ENCODE measurements around the gene AXDND1. TPM values are rescaled to one million over a fixed set of nuclear protein-coding genes. Genes with fewer than 3 reads are reported as not detected.

The AXDND1 gene
- total and polyA plus RNA-seq, 2 experiments from 2014 or later, result not detected

GRCh38 chr1:179366093-179366800, 476 bp downstream of the AXDND1 start:
- in situ Hi-C loops (cut with MboI), result loop anchor here (25.0 kb wide), 1 partner anchor 829 kb away; no protein-coding TSS in a partner anchor
- Histone ChIP-seq H3K9me2 (ENCODE audit: insufficient read depth) (no peaks in the 10 kb centered on the region), H3K9ac (peak overlapping the region; percentile 92), H3K9me3 (ENCODE audit: low read depth) (no peaks in the 10 kb centered on the region), H3K27ac (peak overlapping the region; percentile 94), H3K4me1 (ENCODE audit: insufficient read depth) (no peaks in the 10 kb centered on the region), H3K79me2 (ENCODE audit: insufficient read depth) (no peaks in the 10 kb centered on the region), H2AFZ (peak overlapping the region; percentile 96), H3K36me3 (ENCODE audit: low read depth) (no peaks in the 10 kb centered on the region), H4K20me1 (ENCODE audit: insufficient read depth) (no peaks in the 10 kb centered on the region), H3K27me3 (replicated peaks; ENCODE audit: insufficient read depth) (no peaks in the 10 kb centered on the region), H3F3A (ENCODE audit: insufficient read depth) (no peaks in the 10 kb centered on the region), H3K4me2 (ENCODE audit: unreplicated experiment) (peak overlapping the region; percentile 89), H3K4me3 (peak overlapping the region; percentile 93)
- TF ChIP-seq EZH2phosphoT487 (IDR thresholded peaks at IDR 0.05; ENCODE audit: insufficient read depth, low read depth) (no peak), EZH2 (IDR thresholded peaks at IDR 0.05; ENCODE audit: insufficient read depth, poor library complexity, severe bottlenecking) (no peak)
- 1 to 3% methylated on average over 20 to 23 of the region's 28 CpGs for WGBS, 2 experiments (ENCODE audit: low coverage in 1 of 2, low lambda C conversion rate in 2 of 2, missing lambda C conversion rate in 2 of 2)
- DNase-seq, result peak; percentile 72

GRCh38 chr1:179369751-179370341, 4.1 kb downstream of the AXDND1 start:
- Histone ChIP-seq H3K9me3 (ENCODE audit: low read depth) (no peaks in the 10 kb centered on the region), H3K79me2 (ENCODE audit: insufficient read depth) (no peaks in the 10 kb centered on the region), H3K4me3 (no peak overlapping the region), H3K27ac (no peak overlapping the region), H3F3A (ENCODE audit: insufficient read depth) (no peaks in the 10 kb centered on the region), H3K9ac (no peak overlapping the region), H4K20me1 (ENCODE audit: insufficient read depth) (no peaks in the 10 kb centered on the region), H3K9me2 (ENCODE audit: insufficient read depth) (no peaks in the 10 kb centered on the region), H3K4me1 (ENCODE audit: insufficient read depth) (no peaks in the 10 kb centered on the region), H3K36me3 (ENCODE audit: low read depth) (no peaks in the 10 kb centered on the region), H2AFZ (0 out of 2 replicates have a peak overlapping the region, but pooled peaks have one; percentile 25), H3K27me3 (replicated peaks; ENCODE audit: insufficient read depth) (0 out of 2 replicates have a peak, but pooled peaks cover 2% of the 10 kb centered on the region), H3K4me2 (ENCODE audit: unreplicated experiment) (no peak overlapping the region)
- in situ Hi-C loops (cut with MboI), result loop anchor here (25.0 kb wide), 1 partner anchor 833 kb away; no protein-coding TSS in a partner anchor
- DNase-seq, result peak; percentile 79
- TF ChIP-seq EZH2 (IDR thresholded peaks at IDR 0.05; ENCODE audit: insufficient read depth, poor library complexity, severe bottlenecking), result no peak
- TF ChIP-seq EZH2phosphoT487 (IDR thresholded peaks at IDR 0.05; ENCODE audit: insufficient read depth, low read depth), result no peak
- WGBS, 2 experiments (ENCODE audit: low coverage in 1 of 2, low lambda C conversion rate in 2 of 2, missing lambda C conversion rate in 2 of 2), result 1 to 4% methylated on average over 4 of the region's 4 CpGs

GRCh38 chr1:179372160-179372559, 6.4 kb downstream of the AXDND1 start:
- no peaks in the 10 kb centered on the region for H3K4me1 ChIP-seq (ENCODE audit: insufficient read depth)
- no peak for DNase-seq
- TF ChIP-seq EZH2phosphoT487 (IDR thresholded peaks at IDR 0.05; ENCODE audit: insufficient read depth, low read depth), result no peak
- no peak for TF ChIP-seq EZH2 (IDR thresholded peaks at IDR 0.05; ENCODE audit: insufficient read depth, poor library complexity, severe bottlenecking)
- H3K9me3 ChIP-seq (ENCODE audit: low read depth), result no peaks in the 10 kb centered on the region
- WGBS, 2 experiments (ENCODE audit: low coverage in 1 of 2, low lambda C conversion rate in 2 of 2, missing lambda C conversion rate in 2 of 2), result 75 to 76% methylated on average over 4 of the region's 4 CpGs
- H3K9me2 ChIP-seq (ENCODE audit: insufficient read depth), result no peaks in the 10 kb centered on the region
- in situ Hi-C loops (cut with MboI), result loop anchor here (25.0 kb wide), 1 partner anchor 835 kb away; no protein-coding TSS in a partner anchor
- H3K36me3 ChIP-seq (ENCODE audit: low read depth), result no peaks in the 10 kb centered on the region
- no peak overlapping the region for H3K4me3 ChIP-seq
- H3K4me2 ChIP-seq (ENCODE audit: unreplicated experiment), result no peak overlapping the region
- no peaks in the 10 kb centered on the region for H3F3A ChIP-seq (ENCODE audit: insufficient read depth)
- H3K27ac ChIP-seq, result no peak overlapping the region
- 0 out of 2 replicates have a peak, but pooled peaks cover 2% of the 10 kb centered on the region for H3K27me3 ChIP-seq (replicated peaks; ENCODE audit: insufficient read depth)
- no peaks in the 10 kb centered on the region for H4K20me1 ChIP-seq (ENCODE audit: insufficient read depth)
- no peak overlapping the region for H3K9ac ChIP-seq
- H2AFZ ChIP-seq, result no peak overlapping the region
- H3K79me2 ChIP-seq (ENCODE audit: insufficient read depth), result no peaks in the 10 kb centered on the region

- WGBS, 2 experiments (ENCODE audit: low coverage in 1 of 2, low lambda C conversion rate in 2 of 2, missing lambda C conversion rate in 2 of 2), result 74 to 80% methylated on average over 6 of the region's 6 CpGs
Observed at GRCh38 chr1:179376223-179376622, 10.5 kb downstream of the AXDND1 start.

More at GRCh38 chr1:179376223-179376622, 10.5 kb downstream of the AXDND1 start:
- Histone ChIP-seq H3K27ac (no peak overlapping the region), H3K4me1 (ENCODE audit: insufficient read depth) (no peaks in the 10 kb centered on the region), H3K9me2 (ENCODE audit: insufficient read depth) (no peaks in the 10 kb centered on the region), H3K4me2 (ENCODE audit: unreplicated experiment) (no peak overlapping the region), H3K27me3 (replicated peaks; ENCODE audit: insufficient read depth) (0 out of 2 replicates have a peak, but pooled peaks cover 2% of the 10 kb centered on the region), H3K36me3 (ENCODE audit: low read depth) (no peaks in the 10 kb centered on the region), H2AFZ (no peak overlapping the region), H3K79me2 (ENCODE audit: insufficient read depth) (no peaks in the 10 kb centered on the region), H3K4me3 (no peak overlapping the region), H3K9me3 (ENCODE audit: low read depth) (no peaks in the 10 kb centered on the region), H4K20me1 (ENCODE audit: insufficient read depth) (no peaks in the 10 kb centered on the region), H3K9ac (no peak overlapping the region), H3F3A (ENCODE audit: insufficient read depth) (no peaks in the 10 kb centered on the region)
- TF ChIP-seq EZH2 (IDR thresholded peaks at IDR 0.05; ENCODE audit: insufficient read depth, poor library complexity, severe bottlenecking) (no peak), EZH2phosphoT487 (IDR thresholded peaks at IDR 0.05; ENCODE audit: insufficient read depth, low read depth) (no peak)
- in situ Hi-C loops (cut with MboI), result no loop called here
- DNase-seq, result no peak

Data from GM23248 (cell line).